ENCODE measurements around the gene C2CD4C.
"Not testable (repeated sequence)": the region's sequence is repeated elsewhere in the genome, so short reads cannot be mapped to it uniquely, and the experiment has no call there.

C2CD4C gene, protein sequence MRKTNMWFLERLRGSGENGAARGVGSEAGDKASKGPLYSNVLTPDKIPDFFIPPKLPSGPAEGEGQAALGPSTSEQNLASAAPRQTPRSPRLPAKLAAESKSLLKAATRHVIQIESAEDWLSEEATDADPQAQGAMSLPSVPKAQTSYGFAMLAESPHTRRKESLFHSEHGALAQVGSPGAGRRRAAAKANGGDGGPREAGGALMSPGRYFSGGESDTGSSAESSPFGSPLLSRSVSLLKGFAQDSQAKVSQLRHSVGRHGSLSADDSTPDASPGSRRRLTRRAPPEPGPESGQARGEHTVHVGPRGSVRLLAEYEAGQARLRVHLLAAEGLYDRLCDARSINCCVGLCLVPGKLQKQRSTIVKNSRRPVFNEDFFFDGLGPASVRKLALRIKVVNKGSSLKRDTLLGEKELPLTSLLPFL

DNA sequence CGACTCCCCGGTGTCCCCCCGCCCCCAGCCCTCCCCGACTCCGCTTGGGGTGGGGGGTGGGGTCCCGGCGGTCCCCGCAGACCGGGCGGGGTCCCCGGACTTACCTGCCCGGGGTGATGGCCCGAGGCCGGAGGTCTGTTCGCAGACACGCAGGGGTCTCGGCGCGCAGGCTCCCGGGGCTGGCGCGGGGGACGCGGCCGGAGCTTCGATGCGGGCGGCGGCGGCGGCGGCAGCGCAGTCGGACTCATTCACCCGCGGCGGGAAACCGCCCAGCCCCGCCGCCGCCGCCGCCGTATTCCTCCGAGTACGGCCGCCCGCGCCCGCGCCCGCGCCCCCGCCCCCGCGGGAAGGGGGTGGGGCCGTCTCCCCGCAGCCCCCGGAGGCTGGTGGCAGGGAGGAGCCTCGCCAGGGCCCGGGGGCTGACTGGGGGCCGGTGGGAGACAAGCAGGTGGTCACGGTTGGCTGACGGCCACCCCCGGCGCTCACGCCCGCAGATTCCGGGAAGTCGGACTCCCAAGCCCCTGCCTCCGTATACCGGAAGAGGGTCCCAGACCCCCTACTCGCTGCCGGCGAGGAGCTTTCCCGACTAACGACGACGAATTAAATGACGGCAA, at the start of gene C2CD4C:
Gene C2CD4C, minus strand, starts transcription at position 246 of the 614 bp plus-strand sequence. CDS start 786 bp downstream, outside the sequence.
- DNase-seq: no peak

DNA sequence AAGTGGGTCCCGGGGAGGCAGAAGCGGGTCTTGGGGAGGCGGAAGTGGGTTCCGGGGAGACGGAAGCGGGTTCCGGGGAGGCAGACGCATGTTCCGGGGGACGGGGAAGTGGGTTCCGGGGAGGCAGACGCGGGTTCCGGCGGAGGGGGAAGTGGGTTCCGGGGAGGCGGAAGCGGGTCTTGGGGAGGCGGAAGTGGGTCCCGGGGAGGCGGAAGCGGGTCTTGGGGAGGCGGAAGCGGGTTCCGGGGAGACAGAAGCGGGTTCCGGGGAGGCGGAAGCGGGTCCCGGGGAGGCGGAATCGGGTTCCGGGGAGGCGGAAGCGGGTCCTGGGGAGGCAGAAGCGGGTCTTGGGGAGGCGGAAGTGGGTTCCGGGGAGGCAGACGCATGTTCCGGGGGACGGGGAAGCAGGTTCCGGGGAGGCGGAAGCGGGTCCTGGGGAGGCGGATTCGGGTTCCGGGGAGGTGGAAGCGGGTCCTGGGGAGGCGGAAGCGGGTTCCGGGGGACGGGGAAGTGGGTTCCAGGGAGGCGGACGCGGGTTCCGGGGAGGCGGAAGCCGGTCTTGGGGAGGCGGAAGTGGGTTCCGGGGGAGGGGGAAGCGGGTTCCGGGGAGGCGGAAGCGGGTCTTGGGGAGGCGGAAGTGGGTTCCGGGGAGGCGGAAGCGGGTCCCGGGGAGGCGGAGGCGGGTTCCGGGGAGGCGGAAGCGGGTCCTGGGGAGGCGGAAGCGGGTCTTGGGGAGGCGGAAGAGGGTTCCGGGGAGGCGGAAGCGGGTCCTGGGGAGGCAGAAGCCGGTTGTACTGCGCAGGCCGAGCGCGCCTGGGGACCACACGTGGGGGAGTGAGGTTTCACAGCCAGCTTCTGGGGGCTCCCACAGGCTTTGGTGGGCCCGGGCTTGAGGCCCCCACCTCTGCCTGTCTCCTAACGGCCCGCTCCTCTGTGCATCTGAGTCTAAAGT, 49.4 kb upstream of the C2CD4C start:
- no peak for DNase-seq

DNA sequence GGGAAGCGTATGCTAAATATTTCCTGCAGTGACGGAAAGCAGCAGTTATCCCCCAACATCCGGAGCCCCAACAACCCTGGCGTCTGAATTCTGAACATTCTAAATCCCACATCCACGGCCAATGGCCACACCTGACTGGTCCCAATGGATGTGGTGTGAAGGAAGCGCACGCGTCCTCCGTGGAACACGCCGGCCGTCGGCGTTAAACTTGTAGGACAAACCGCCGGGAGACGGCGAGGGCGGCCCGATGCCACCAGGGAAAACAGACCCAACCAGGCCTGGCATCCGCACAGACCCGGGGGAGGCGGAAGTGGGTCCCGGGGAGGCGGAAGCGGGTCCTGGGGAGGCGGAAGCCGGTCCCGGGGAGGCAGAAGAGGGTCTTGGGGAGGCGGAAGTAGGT, 48.7 kb upstream of the C2CD4C start:
- DNase-seq: no peak

DNA sequence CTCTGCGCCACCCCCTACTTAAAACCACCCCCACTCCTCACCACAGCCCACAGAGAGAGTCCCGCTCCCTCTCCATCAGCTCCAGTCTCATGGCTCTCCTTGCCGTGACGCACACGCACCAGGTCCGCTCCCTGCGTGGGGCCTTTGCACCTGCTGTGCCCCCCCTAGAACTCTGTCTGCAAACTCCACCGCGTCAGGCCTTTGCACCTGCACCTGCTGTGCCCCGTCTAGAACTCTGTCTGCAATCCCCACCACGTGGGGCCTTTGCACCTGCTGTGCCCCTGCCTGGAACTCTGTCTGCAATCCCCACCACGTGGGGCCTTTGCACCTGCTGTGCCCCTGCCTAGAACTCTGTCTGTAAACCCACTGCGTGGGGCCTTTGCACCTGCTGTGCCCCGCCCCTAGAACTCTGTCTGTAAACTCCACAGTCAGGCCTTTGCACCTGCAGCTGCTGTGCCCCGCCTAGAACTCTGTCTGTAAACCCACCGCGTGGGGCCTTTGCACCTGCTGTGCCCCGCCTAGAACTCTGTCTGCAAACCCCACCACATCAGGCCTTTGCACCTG, 47.7 kb upstream of the C2CD4C start:
- DNase-seq: no peak

DNA sequence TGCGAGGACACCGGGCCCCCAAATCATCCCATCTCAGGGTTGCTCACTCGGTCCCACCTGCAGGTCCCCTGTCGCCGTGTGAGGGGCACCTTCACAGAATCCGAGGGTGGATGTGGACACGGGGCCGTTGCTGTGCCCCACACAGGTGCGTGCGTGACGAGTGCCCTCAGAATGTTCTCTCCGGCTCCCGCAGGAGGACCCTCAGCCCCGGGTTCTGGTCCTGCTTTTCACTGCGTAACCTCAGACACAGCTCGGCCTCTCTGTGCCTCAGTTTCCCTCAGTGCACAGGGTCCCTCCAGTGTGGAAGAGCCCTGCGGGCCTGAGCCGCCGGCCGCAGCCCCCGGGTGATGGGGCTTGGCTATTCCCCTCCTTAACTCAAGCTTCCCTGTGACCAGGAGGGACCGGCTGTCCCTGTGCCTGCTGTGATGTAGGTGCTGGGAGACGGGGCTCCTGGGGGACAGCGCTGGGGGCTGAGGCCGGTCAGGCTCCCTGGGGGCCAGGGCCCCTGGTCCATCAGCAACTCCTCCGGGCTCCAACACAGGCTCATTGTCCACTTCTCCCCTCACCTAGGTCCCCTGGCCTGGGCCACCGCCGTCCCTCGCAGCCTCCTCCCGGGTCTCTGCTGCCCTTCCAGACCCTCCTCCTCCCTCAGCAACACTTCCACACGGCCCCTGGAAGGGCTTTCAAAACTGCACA, 47.1 kb upstream of the C2CD4C start:
- DNase-seq: no peak

DNA sequence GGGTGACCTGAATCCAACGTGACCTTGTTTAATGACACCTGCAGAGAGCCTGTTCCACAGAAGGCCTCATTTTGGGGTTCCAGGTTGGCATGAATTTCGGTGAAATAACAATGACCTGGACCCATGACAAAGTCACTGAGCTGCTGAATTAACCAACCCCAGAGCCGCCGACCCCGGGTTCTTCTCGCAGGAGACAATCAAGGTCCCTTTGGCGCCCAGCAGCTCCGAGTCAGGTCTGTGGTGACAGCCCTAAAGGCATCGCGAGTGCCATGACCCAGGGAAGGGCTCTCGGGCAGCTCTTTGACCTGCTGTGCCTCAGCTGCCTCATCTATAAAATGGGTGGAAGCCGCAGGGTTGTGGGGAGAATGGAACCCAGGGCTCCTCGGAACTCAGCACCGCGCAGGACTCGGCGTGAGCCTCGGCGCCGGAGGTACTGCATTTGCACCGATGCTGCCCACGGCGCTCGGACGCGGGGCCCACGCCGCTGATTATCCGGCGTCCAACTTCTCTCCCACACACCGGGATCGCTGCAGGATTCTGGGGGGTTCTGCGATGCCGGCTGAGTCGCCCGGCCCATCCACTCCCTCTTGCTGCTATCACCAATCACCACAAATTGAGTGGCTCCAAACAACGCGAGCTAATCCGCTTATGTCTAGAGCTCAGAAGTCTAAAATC, 46.2 kb upstream of the C2CD4C start:
- DNase-seq: no peak

DNA sequence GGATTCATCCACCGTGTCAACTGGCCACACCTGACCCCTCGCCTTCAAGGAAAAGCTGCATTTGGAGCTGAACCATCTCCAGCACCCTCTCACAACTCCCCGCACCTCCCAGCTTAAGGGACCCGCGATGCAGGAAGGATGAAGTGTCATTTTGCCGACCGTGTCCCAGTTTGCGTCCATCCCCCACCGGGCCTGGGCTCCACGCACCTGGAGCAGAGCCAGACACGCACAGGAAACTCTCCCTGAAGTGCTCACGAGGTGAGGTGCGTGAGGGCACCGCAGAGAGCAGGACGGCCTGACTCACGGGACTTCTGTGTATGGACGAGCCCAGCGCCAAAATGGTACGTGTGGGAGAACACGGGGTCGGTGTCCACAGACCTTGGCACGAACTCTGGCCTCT, 44.7 kb upstream of the C2CD4C start:
- no peak for DNase-seq

DNA sequence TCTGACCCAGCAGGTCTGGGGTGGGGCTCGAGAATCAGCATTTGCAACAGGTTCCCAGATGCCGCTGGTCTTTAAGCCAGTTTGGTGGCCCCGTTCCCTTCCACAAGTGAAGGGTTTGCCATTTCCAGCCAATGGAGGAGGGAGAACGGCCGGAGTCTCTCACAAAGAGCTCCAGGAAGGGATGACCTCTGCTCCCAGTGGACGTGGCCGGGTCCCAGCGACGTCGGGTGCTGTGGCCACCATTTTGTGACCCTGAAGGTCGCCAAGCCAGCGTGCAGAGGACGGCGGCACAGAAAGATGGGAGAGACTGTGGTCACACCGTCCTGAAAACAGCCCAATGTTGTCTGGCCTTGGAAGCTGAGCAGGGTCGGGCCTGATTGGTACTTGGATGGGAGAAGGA, 43.9 kb upstream of the C2CD4C start:
- no peak for DNase-seq

DNA sequence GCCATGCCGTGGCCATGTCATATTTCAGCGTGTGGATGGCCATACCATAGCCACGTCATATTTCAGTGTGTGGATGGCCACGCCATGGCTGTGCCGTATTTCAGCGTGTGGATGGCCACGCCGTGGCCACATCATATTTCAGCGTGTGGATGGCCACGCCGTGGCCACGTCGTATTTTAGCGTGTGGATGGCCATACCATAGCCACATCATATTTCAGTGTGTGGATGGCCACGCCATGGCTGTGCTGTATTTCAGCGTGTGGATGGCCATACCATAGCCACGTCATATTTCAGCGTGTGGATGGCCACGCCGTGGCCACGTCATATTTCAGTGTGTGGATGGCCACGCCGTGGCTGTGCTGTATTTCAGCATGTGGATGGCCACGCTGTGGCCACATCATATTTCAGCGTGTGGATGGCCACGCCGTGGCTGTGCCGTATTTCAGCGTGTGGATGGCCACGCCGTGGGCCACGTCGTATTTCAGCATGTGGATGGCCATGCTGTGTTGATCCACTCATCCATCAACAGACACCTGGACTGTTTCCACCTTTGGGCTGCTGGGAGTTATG, 42.0 kb upstream of the C2CD4C start:
- DNase-seq: not testable (repeated sequence)

DNA sequence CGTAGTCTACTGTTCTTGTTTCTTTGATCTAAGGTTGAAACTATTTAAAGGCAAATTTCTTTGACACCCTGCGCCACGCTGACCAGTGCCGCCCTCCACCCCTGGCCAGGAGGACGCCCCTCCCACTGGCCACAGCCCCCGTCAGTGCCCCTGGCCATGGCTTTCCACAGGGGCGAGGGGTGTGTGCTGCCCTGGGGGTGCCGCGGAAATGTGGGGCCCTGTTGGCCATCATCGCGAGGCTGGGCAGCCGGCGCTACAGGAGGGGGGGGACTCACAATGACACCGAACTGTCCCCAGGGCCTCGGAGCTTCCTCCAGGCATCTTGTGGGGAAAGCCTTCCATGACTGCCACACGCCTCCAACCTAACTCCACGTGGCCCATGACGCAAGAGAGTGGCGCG, 41.0 kb upstream of the C2CD4C start:
- DNase-seq: no peak

DNA sequence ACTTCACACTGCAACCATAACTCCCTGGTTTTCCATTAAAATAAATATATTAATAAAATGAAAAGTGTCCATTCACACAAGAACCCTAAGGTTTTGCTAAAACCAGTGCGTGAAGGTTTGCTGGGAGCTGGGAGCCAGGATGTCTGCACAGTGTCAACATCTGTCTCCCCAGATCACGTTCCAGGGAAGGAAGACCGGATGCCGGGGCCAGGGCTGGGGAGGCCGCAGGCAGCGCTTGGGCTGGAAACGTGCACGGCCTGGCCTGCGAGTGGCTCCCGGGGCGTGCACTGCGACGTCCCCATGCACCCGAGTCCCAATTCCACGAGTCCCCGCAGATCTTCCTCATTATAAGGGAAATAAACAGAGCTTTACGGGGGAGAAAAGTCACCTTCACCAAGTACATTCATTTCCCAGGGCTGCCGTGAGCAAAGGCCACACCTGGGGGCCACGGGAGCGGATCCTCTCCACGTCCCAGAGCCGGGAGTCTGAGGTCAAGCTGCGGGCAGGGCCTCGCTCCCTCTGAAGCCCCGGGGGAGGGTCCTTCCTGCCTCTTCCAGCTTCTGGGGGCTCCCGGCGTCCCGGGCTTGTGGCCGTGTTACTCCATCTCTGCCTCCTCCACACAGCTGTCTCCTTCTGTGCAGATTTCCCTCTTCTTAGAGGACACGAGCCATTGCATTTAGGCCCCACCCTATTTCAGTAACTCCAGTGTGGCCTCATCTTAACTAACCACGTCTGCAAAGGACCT, 39.0 kb upstream of the C2CD4C start:
- DNase-seq: no peak

DNA sequence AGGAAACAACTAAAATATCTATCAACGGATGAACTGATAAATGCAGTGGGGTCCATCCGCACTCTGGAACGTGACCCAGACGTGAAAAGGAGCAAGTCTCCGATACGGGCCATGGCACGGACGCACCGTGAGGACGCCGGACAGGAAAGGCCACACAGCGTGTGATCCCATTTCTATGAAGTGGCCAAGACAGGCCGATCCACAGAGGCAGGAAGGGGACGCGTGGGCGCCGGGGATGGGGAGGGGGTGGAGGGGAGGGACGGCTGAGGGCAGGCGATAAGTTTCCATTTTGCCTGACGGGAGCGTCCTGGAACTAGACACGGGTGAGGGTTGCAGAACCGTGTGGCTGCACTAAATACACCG, 38.1 kb upstream of the C2CD4C start:
- no peak for DNase-seq

DNA sequence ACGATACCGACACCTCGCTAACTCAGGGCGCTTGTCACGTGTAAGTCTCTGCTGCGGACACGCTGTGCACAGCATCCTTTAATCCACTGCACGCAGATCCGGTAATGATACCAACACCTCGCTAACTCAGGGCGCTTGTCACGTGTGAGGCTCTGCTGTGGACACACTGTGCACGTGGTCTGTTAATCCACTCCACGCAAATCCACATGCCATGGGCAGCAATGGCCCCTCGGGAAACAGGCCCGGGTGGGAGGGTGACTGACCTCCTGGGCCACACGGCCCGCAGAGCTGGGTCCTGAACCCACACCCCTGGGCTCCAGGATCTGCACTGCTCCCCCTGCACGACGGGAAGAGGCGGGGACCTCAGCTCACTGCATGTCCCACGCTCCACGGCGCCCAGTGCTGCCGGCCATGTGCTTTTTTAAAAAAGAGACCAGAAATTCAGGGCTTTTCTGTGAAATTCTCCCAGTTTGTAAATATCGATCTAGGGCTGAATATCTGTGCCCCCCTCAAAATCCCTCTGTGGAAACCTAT, 35.8 kb upstream of the C2CD4C start:
- DNase-seq: no peak

DNA sequence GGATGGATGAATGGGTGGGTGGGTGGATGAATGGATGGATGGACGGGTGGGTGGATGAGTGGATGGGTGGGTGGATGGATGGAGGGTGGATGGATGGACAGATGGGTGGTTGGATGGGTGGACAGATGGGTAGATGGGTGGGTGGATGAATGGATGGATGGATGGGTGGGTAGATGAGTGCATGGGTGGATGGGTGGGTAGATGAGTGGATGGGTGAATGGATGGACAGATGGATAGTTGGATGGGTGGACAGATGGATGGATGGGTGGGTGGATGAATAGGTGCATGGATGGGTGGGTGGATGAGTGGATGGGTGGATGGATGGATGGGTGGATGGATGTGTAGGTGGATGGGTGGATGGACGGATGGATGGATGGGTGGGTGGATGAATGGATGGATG, 34.1 kb upstream of the C2CD4C start:
- no peak for DNase-seq

DNA sequence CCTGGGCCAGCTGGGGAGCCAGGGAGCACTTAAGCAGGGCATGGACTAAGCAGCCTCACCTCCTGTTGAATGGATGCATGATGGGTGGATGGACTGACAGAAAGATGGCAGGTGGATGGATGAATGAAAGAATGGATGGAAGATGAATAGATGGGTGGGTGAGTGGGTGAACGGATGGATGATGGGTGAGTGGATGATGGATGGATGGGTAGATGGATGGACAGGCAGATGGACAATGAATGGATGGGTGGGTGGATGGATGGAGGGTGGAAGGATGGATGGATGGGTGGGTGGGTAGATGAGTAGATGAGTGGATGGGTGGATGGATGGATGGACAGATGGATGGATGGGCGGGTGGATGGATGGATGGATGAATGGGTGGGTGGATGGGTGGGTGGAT, 33.1 kb upstream of the C2CD4C start:
- no peak for DNase-seq

DNA sequence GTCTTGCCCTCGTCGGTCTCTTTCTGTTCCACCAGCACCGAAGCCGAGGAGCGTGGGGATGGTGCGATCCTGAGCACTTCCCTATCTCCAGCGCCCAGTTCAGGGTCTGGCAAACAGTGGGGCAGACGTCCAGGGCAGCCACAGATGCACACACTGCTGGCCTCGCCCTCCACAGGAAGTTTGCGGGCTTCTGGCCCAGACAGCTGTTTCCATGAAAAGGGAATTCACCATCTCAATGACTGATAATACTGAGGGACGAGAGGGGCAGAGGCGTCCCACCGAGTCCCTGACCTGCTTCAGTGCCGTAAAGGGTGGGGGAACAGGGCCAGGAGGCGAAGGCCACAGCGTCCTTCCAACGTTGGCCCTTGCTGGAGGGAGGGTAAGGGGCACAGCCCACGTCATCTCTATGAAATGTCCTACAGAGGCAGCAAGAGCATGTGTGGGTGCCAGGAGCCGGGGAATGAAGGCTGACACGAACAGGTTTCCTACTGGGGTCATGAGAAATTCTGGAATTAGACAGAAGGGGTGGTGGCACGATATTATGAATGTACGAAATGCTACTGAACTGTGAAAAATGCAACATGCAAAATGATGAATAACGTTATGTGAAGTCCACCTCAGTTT, 32.4 kb upstream of the C2CD4C start:
- no peak for DNase-seq

DNA sequence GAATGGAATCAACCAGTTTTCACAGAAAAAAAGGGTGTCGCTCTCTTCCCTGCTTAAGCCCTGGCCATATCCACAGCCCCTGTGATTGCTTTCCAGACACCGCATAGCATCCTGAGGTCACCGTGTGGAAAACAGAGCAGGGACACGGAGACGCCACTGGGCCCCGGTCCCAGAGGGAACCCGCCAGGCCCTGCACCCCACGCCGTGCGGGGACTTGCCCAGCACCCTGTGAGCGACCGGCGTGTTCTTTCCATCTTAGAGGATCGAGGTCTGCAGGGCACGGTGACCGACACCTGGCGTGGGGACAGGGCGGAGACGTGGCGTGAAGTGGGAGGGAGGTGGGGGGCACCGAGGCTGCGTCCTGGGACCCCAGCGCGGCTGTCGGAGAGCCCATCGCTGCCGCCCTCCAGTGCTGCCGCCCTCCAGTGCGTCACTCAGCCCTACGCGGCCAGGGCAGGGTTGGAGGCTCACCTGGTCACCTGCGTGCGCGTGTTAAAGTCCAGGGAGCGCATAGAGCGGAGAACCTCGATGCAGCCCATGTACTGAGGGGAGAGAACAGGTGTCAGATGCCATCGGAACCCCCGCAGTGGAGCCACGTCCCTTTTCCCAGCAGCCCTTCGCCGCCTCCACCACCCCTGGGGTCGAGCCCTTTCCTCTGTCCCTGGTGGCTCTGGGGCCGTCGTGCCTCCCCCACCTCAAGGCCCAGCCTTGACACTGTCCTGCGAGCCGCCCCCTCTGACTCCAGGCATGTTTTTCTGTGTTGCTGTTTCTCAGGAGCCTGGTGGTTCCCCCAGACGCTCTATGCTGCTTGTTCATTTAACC, 31.7 kb upstream of the C2CD4C start:
- no peak for DNase-seq

DNA sequence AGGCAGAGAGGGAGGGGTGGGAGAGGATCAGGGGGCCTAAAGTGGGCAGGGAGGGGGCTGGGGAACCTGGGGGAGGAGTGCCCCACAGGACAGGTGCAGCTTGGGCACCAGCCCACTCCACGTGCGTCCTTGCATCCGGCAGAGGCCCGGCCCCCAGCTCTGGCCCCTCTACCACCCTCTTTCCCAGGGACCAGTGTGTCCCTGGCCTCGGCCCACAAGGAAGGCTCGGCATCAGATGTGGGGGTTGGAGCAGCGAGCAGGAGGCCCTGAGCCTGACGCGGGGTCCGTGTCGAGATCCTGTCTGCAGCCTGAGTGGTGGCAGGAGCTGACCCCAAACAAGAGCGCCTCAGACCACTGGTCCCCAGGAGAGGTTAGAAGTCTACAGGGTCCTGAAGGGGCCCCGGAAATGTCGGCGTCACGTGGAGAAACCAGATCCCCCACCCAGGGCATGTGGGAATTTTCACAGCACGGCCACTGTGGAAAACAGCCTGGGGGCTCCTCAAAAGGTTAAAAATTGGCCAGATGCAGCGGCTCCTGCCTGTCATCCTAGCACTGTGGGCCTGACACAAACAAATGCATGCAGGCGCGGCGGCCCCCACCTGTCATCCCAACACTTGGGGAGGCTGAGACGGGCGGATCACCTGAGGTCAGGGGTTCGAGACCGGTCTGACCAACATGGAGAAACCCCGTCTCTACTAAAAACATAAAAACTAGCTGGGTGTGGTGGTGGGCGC, 30.4 kb upstream of the C2CD4C start:
- DNase-seq: no peak

Data from NCI-H2107 (cell line).